ENCODE data around the gene C1R. TPM values are rescaled to one million over a fixed set of nuclear protein-coding genes. Genes with fewer than 3 reads are reported as not detected.

Gene C1R
- 1.2 TPM for polyA plus RNA-seq (2013, experiment 1 of 2)
- 1.1 TPM for polyA plus RNA-seq (2013, experiment 2 of 2)

- Histone ChIP-seq H3K23ac (ENCODE audit: low read length) (no peak within 1 kb of the TSS), H3K79me2 (ENCODE audit: control insufficient read depth, insufficient read depth, low read length) (no peaks in the 10 kb centered on the region), H4K8ac (ENCODE audit: low read depth, low read length) (no peak within 1 kb of the TSS), H3K9ac (ENCODE audit: low read length) (peak within 1 kb of the TSS; percentile 58), H3K27ac (ENCODE audit: low read depth, low read length) (no peak within 1 kb of the TSS), H3K4me3 (ENCODE audit: low read length) (no peak within 1 kb of the TSS), H3K4ac (ENCODE audit: low read depth, low read length) (no peak within 1 kb of the TSS), H2BK120ac (ENCODE audit: low read depth, low read length) (no peak within 1 kb of the TSS), H4K5ac (ENCODE audit: low read length) (no peak within 1 kb of the TSS), H3K56ac (ENCODE audit: low read length) (peak within 1 kb of the TSS; percentile 56), H3K4me2 (ENCODE audit: low read length) (peak within 1 kb of the TSS; percentile 35), H2AK5ac (ENCODE audit: low read length) (no peak within 1 kb of the TSS), H3K79me1 (ENCODE audit: low read length) (no peaks in the 10 kb centered on the region), H3K18ac (ENCODE audit: low read length) (no peak within 1 kb of the TSS), H3K36me3 (ENCODE audit: control insufficient read depth, insufficient read depth, low read length) (no peaks in the 10 kb centered on the region), H3K4me1 (ENCODE audit: control insufficient read depth, low read depth, low read length) (no peaks in the 10 kb centered on the region), H2BK15ac (replicated peaks; ENCODE audit: low read depth) (no peak within 1 kb of the TSS), H3K27me3 (ENCODE audit: insufficient read depth, low read length, poor library complexity) (no peaks in the 10 kb centered on the region), H2BK5ac (ENCODE audit: low read length) (no peak within 1 kb of the TSS)
- WGBS (ENCODE audit: extremely low coverage, insufficient coverage, low lambda C conversion rate) = no CpG with 5 or more reads among the region's 16 CpGs
- DNase-seq = peak; percentile 67
Measured at GRCh38 chr12:7092229-7092985, at the start of gene C1R. Gene C1R (minus strand): TSS chr12:7092445. CDS start chr12:7092388, 57 bp downstream.

DNA sequence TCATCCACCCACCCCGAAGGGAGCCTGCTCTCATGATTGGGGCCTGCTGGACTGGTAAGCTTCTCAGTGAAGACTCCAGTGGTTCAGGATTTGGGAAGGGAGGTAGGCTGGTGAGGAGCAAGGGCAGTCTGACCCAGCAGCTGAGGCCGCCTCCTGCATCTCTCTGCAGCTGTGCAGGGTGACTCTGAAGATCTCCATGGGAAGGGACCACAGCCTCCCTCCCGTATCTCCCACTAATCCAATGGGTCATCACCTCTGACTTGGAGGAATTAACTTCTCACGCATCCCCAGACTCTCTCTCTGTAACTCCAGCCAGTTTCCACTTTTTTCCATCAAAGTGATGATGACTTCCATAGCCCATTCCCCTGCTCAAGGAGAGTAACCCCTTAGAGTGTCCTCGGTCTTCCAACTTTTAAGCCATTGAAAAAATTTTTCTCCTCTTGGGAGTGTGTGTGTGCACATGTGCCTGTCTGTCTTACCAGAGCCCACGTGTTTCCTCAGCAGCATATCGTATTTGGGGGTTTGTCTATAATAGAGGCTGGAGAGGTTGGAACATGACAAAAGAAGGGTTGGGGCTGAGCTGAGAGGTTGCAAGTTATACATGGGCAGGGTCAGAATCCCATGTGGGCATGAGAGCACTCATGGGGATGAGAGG, 49.2 kb upstream of the C1R start:
- no peaks in the 10 kb centered on the region for H3K27me3 ChIP-seq (ENCODE audit: insufficient read depth, low read length, poor library complexity)
- no peak overlapping the region for H3K56ac ChIP-seq (ENCODE audit: low read length)
- no peak overlapping the region for H2BK15ac ChIP-seq (replicated peaks; ENCODE audit: low read depth)
- H2AK5ac ChIP-seq (ENCODE audit: low read length) = no peak overlapping the region
- H3K4me1 ChIP-seq (ENCODE audit: control insufficient read depth, low read depth, low read length) = no peaks in the 10 kb centered on the region
- no peak overlapping the region for H3K9ac ChIP-seq (ENCODE audit: low read length)
- H3K18ac ChIP-seq (ENCODE audit: low read length) = no peak overlapping the region
- H3K4me3 ChIP-seq (ENCODE audit: low read length) = no peak overlapping the region
- no peak overlapping the region for H3K27ac ChIP-seq (ENCODE audit: low read depth, low read length)
- no peak overlapping the region for H4K8ac ChIP-seq (ENCODE audit: low read depth, low read length)
- H2BK5ac ChIP-seq (ENCODE audit: low read length) = no peak overlapping the region
- no peak overlapping the region for H3K4me2 ChIP-seq (ENCODE audit: low read length)
- no peak overlapping the region for H4K5ac ChIP-seq (ENCODE audit: low read length)
- no peaks in the 10 kb centered on the region for H3K79me1 ChIP-seq (ENCODE audit: low read length)
- H3K79me2 ChIP-seq (ENCODE audit: control insufficient read depth, insufficient read depth, low read length) = no peaks in the 10 kb centered on the region
- no peak overlapping the region for H2BK120ac ChIP-seq (ENCODE audit: low read depth, low read length)
- H3K4ac ChIP-seq (ENCODE audit: low read depth, low read length) = no peak overlapping the region
- no peaks in the 10 kb centered on the region for H3K36me3 ChIP-seq (ENCODE audit: control insufficient read depth, insufficient read depth, low read length)
- no CpG with 5 or more reads among the region's 7 CpGs for WGBS (ENCODE audit: extremely low coverage, insufficient coverage, low lambda C conversion rate)
- no peak for DNase-seq
- H3K23ac ChIP-seq (ENCODE audit: low read length) = no peak overlapping the region

DNA sequence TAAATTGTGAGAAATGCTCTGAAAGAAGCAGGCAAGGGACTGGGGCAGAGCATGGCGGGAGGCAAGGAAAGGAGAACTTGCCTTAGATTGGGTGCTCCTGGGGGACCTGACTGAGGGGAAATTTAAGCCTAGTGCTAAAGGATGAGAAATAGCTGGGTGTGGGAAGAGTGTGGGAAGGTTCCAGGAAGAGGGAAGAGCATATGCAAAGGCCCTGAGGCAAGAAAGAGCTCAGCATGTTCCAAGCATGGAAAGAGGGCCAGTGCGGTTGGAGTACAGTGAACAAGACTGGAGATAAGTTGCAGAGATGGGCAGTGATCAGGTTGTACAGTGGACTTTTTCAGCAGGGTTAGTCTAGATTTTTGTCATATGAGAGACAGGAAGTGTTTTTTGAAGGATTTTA, 47.0 kb upstream of the C1R start:
- Histone ChIP-seq H3K4me2 (ENCODE audit: low read length) (no peak overlapping the region), H2AK5ac (ENCODE audit: low read length) (no peak overlapping the region), H3K9ac (ENCODE audit: low read length) (no peak overlapping the region), H3K4me1 (ENCODE audit: control insufficient read depth, low read depth, low read length) (no peaks in the 10 kb centered on the region), H3K4me3 (ENCODE audit: low read length) (no peak overlapping the region), H2BK5ac (ENCODE audit: low read length) (no peak overlapping the region), H3K4ac (ENCODE audit: low read depth, low read length) (no peak overlapping the region), H3K79me1 (ENCODE audit: low read length) (no peaks in the 10 kb centered on the region), H2BK120ac (ENCODE audit: low read depth, low read length) (no peak overlapping the region), H2BK15ac (replicated peaks; ENCODE audit: low read depth) (no peak overlapping the region), H3K18ac (ENCODE audit: low read length) (no peak overlapping the region), H3K23ac (ENCODE audit: low read length) (no peak overlapping the region), H3K36me3 (ENCODE audit: control insufficient read depth, insufficient read depth, low read length) (peaks cover 2% of the 10 kb centered on the region), H3K27me3 (ENCODE audit: insufficient read depth, low read length, poor library complexity) (no peaks in the 10 kb centered on the region), H3K79me2 (ENCODE audit: control insufficient read depth, insufficient read depth, low read length) (no peaks in the 10 kb centered on the region), H3K27ac (ENCODE audit: low read depth, low read length) (no peak overlapping the region), H4K5ac (ENCODE audit: low read length) (no peak overlapping the region), H4K8ac (ENCODE audit: low read depth, low read length) (no peak overlapping the region), H3K56ac (ENCODE audit: low read length) (no peak overlapping the region)
- WGBS (ENCODE audit: extremely low coverage, insufficient coverage, low lambda C conversion rate) = no CpG with 5 or more reads among the region's 2 CpGs
- no peak for DNase-seq

GRCh38 chr12:7137908-7138307, 45.7 kb upstream of the C1R start:
- Histone ChIP-seq H2BK120ac (ENCODE audit: low read depth, low read length) (no peak overlapping the region), H4K8ac (ENCODE audit: low read depth, low read length) (no peak overlapping the region), H2AK5ac (ENCODE audit: low read length) (no peak overlapping the region), H3K27me3 (ENCODE audit: insufficient read depth, low read length, poor library complexity) (no peaks in the 10 kb centered on the region), H3K9ac (ENCODE audit: low read length) (no peak overlapping the region), H3K79me2 (ENCODE audit: control insufficient read depth, insufficient read depth, low read length) (no peaks in the 10 kb centered on the region), H2BK5ac (ENCODE audit: low read length) (no peak overlapping the region), H3K79me1 (ENCODE audit: low read length) (no peaks in the 10 kb centered on the region), H3K4ac (ENCODE audit: low read depth, low read length) (no peak overlapping the region), H3K18ac (ENCODE audit: low read length) (no peak overlapping the region), H3K4me1 (ENCODE audit: control insufficient read depth, low read depth, low read length) (no peaks in the 10 kb centered on the region), H3K4me2 (ENCODE audit: low read length) (no peak overlapping the region), H3K23ac (ENCODE audit: low read length) (no peak overlapping the region), H3K56ac (ENCODE audit: low read length) (no peak overlapping the region), H3K4me3 (ENCODE audit: low read length) (no peak overlapping the region), H2BK15ac (replicated peaks; ENCODE audit: low read depth) (no peak overlapping the region), H3K27ac (ENCODE audit: low read depth, low read length) (no peak overlapping the region), H4K5ac (ENCODE audit: low read length) (no peak overlapping the region), H3K36me3 (ENCODE audit: control insufficient read depth, insufficient read depth, low read length) (peaks cover 2% of the 10 kb centered on the region)
- DNase-seq = no peak
- no CpG with 5 or more reads among the region's 4 CpGs for WGBS (ENCODE audit: extremely low coverage, insufficient coverage, low lambda C conversion rate)

DNA sequence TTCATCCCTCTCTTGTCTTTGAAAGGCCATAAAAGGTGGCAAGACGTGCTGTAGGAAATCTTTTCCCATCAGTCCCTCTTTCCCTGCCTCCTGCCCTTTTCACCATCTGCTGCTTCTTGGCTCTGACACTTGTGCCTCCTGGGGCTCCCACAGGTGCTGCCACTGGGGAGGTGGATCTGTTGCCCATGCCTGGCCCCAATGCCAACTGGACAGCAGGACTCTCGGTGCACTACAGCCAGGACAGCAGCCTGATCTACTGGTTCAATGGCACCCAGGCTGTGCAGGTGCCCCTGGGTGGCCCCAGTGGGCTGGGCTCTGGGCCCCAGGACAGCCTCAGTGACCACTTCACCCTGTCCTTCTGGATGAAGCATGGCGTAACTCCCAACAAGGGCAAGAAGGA, 44.4 kb upstream of the C1R start:
- Histone ChIP-seq H3K23ac (ENCODE audit: low read length) (no peak overlapping the region), H3K18ac (ENCODE audit: low read length) (no peak overlapping the region), H3K27ac (ENCODE audit: low read depth, low read length) (no peak overlapping the region), H3K9ac (ENCODE audit: low read length) (no peak overlapping the region), H3K4ac (ENCODE audit: low read depth, low read length) (no peak overlapping the region), H2BK15ac (replicated peaks; ENCODE audit: low read depth) (no peak overlapping the region), H3K27me3 (ENCODE audit: insufficient read depth, low read length, poor library complexity) (no peaks in the 10 kb centered on the region), H3K36me3 (ENCODE audit: control insufficient read depth, insufficient read depth, low read length) (peaks cover 2% of the 10 kb centered on the region), H3K79me2 (ENCODE audit: control insufficient read depth, insufficient read depth, low read length) (no peaks in the 10 kb centered on the region), H4K5ac (ENCODE audit: low read length) (no peak overlapping the region), H3K4me2 (ENCODE audit: low read length) (no peak overlapping the region), H3K79me1 (ENCODE audit: low read length) (no peaks in the 10 kb centered on the region), H4K8ac (ENCODE audit: low read depth, low read length) (no peak overlapping the region), H2BK120ac (ENCODE audit: low read depth, low read length) (no peak overlapping the region), H3K4me1 (ENCODE audit: control insufficient read depth, low read depth, low read length) (peaks cover under 1% of the 10 kb centered on the region), H2BK5ac (ENCODE audit: low read length) (no peak overlapping the region), H3K4me3 (ENCODE audit: low read length) (no peak overlapping the region), H2AK5ac (ENCODE audit: low read length) (no peak overlapping the region), H3K56ac (ENCODE audit: low read length) (no peak overlapping the region)
- no CpG with 5 or more reads among the region's 3 CpGs for WGBS (ENCODE audit: extremely low coverage, insufficient coverage, low lambda C conversion rate)
- DNase-seq = no peak
